PFSK-1 (cell line): Measurements from ENCODE around the gene DEFB131B.

Experiments used
- FOXP2 ChIP-seq: optimal IDR thresholded peaks from 2 replicates; pipeline ENCODE3; 2011; ENCODE audit warnings: borderline replicate concordance, control low read depth, inconsistent platforms; ENCODE audit not compliant: insufficient read depth; ENCODE audit errors: extremely low read length, extremely low read depth
- POLR2AphosphoS5 ChIP-seq: IDR thresholded peaks from 2 replicates; pipeline ENCODE4 v1.6.1; 2012; ENCODE audit warnings: low read depth, mild to moderate bottlenecking, control low read depth, low read length, moderate library complexity
- SIN3A ChIP-seq: IDR thresholded peaks from 2 replicates; pipeline ENCODE4 v1.6.1; 2012; ENCODE audit warnings: mild to moderate bottlenecking, low read length, moderate library complexity, borderline replicate concordance; ENCODE audit not compliant: insufficient read depth
- TAF1 ChIP-seq: IDR thresholded peaks from 2 replicates; pipeline ENCODE4 v1.6.1; 2012; ENCODE audit warnings: low read length, control low read depth, borderline replicate concordance; ENCODE audit not compliant: insufficient read depth
- TF ChIP-seq, protein P1 (sequence below), 2 experiments: IDR thresholded peaks; 2 replicates each; pipeline versions ENCODE4 v1.6.1 to v1.8.0; 2011 to 2012; ENCODE audit warnings: low read depth in 2 of 2, low read length in 2 of 2, control low read depth in 1 of 2, inconsistent platforms in 1 of 2, mild to moderate bottlenecking in 1 of 2, moderate library complexity in 1 of 2; ENCODE audit not compliant: insufficient read depth in 1 of 2

The DEFB131B gene

DNA sequence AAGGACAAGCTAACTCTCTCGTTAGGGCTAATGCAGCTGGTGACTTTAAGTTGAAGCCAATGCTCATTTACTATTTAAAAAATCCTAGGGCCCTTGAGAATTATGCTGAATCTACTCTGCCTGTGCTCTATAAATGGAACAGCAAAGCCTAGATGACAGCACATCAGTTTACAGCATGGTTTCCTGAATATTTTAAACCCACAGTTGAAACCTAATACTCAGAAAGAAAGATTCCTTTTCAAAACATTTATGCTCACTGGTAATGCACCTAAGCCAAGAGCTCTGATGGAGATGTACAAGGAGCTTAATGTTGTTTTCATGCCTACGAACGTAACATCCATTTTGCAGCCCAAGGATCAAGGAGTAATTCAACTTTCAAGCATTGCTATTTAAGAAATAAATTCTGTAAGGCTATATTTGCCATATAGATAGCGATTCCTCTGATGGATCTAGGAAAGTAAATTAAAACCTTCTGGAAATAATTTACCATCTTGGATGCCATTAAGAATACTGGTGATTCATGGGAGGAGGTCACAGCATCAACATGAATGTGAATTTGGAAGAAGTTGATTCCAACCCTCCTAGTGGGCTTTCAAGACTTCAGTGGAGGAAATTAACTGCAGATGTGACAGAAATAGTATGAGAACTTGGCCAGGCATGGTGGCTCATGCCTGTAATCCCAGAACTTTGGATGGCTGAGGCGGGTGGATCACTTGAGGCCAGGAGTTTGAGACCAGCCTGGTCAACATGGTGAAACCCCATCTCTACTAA, 35.7 kb downstream of the DEFB131B start:
- TF ChIP-seq SIN3A (no peak), TAF1 (no peak)
- TF ChIP-seq, protein P1, sequence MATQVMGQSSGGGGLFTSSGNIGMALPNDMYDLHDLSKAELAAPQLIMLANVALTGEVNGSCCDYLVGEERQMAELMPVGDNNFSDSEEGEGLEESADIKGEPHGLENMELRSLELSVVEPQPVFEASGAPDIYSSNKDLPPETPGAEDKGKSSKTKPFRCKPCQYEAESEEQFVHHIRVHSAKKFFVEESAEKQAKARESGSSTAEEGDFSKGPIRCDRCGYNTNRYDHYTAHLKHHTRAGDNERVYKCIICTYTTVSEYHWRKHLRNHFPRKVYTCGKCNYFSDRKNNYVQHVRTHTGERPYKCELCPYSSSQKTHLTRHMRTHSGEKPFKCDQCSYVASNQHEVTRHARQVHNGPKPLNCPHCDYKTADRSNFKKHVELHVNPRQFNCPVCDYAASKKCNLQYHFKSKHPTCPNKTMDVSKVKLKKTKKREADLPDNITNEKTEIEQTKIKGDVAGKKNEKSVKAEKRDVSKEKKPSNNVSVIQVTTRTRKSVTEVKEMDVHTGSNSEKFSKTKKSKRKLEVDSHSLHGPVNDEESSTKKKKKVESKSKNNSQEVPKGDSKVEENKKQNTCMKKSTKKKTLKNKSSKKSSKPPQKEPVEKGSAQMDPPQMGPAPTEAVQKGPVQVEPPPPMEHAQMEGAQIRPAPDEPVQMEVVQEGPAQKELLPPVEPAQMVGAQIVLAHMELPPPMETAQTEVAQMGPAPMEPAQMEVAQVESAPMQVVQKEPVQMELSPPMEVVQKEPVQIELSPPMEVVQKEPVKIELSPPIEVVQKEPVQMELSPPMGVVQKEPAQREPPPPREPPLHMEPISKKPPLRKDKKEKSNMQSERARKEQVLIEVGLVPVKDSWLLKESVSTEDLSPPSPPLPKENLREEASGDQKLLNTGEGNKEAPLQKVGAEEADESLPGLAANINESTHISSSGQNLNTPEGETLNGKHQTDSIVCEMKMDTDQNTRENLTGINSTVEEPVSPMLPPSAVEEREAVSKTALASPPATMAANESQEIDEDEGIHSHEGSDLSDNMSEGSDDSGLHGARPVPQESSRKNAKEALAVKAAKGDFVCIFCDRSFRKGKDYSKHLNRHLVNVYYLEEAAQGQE (IDR thresholded peaks at IDR 0.05; ENCODE audit: insufficient read depth in 1 of 2, low read depth in 2 of 2, low read length in 2 of 2): no peak

- TF ChIP-seq FOXP2: no peak
- no peak for TF ChIP-seq SIN3A
- TF ChIP-seq, protein P1 (IDR thresholded peaks at IDR 0.05; ENCODE audit: insufficient read depth in 1 of 2, low read depth in 2 of 2, low read length in 2 of 2): no peak
- TF ChIP-seq POLR2AphosphoS5: no peak
- TF ChIP-seq TAF1: no peak
Observed at GRCh38 chr11:71914617-71915189, 36.5 kb downstream of the DEFB131B start.

GRCh38 chr11:71917646-71918140, 39.4 kb downstream of the DEFB131B start:
- no peak for TF ChIP-seq POLR2AphosphoS5
- TF ChIP-seq SIN3A: no peak
- TF ChIP-seq, protein P1 (IDR thresholded peaks at IDR 0.05; ENCODE audit: insufficient read depth in 1 of 2, low read depth in 2 of 2, low read length in 2 of 2): no peak
- no peak for TF ChIP-seq TAF1
- TF ChIP-seq FOXP2: no peak

DNA sequence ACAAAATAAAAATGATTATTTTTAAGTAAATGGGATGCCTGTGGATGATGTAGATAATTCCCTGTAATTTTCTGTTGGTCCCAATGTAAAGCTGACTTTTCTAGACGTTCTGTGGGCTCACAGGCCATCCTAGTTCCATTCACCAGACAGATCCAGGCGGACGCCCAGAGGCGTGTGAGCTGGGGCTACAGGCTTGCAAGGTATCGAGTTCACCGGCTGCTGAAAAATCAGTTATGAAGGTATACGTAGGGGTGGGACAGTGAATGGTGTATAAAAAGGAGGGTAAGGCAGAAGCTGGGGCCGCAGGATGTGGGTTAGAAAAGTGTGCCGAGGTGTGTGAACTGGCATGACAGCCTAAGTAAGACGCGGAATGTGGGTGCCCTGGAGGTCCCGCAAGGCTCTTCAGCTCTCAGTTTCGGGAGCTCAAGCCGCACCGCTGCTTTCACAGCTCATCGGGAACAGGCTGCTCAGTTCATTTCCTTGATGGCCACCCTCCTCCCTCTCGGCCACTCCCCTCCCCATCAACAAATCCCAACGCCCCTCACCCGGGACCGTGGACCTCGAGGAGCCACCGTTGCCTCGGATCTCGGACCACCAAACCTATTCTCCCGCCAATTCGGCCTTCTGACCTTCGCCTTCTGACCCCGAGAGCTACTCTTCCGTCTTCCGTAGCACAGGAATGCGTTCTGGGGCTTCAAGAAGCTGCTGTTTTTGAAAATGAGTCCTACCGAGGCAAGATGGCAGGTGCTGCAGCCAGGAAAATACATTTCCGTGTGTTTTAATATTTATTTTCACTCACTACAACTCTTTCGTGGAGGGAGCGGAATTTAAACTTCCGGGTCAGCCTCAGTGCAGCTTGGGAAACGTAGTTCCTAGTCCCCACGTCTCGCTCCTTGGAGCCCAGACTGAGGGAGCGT, 49.8 kb downstream of the DEFB131B start, which contains the start of gene XNDC1N:
Gene XNDC1N, minus strand, starts transcription at position 775 of the 917 bp plus-strand sequence. CDS start 5,241 bp downstream, outside the sequence.
- TF ChIP-seq FOXP2 (no peak), POLR2AphosphoS5 (peak; percentile 58), SIN3A (peak; percentile 61; the same call in 1 of the 2 replicates)
- TF ChIP-seq, protein P1 (IDR thresholded peaks at IDR 0.05; ENCODE audit: insufficient read depth in 1 of 2, low read depth in 2 of 2, low read length in 2 of 2): peak in 1 of 2 experiments; percentile 43; a peak in 1 of 4 replicates
